Esophagus muscularis mucosa (tissue), 4 donors: ENCODE data around the gene MAN2A1. TPM values are rescaled to one million over a fixed set of nuclear protein-coding genes. Genes with fewer than 3 reads are reported as not detected.

Experiments
- DNase-seq: peaks from one replicate; pipeline ENCODE4 v3.0.0-alpha.2; 2017; ENCODE audit errors: extremely low spot score
- H3K27ac ChIP-seq, 4 donors: fragments of 200-600 bp; sonication (generic); replicated peaks in 1 of 4; 1 replicate in 3 of 4; 2 replicates in 1 of 4; pipeline ENCODE4 v1.5.1; 2016 to 2019; ENCODE audit warnings: mild to moderate bottlenecking in 1 of 4
- H3K27me3 ChIP-seq, 4 donors: fragments of 200-600 bp; sonication (generic); one replicate each; pipeline versions ENCODE4 v1.5.1 to v1.6.0; 2016 to 2019
- H3K36me3 ChIP-seq, 4 donors: fragments of 200-600 bp; sonication (generic); one replicate each; pipeline ENCODE4 v1.5.1; 2016 to 2019
- H3K4me1 ChIP-seq, 4 donors: fragments of 200-600 bp; sonication (generic); one replicate each; pipeline ENCODE4 v1.5.1; 2016 to 2019
- H3K4me3 ChIP-seq, 4 donors: fragments of 200-600 bp; sonication (generic); 1 replicate in 2 of 4; 2 replicates in 2 of 4; pipeline ENCODE4 v1.5.1; 2016 to 2019; ENCODE audit warnings: mild to moderate bottlenecking in 4 of 4, moderate library complexity in 1 of 4
- H3K9me3 ChIP-seq, 4 donors: fragments of 200-600 bp; sonication (generic); 1 replicate in 3 of 4; 2 replicates in 1 of 4; pipeline ENCODE4 v1.5.1; 2016 to 2019
- EP300 ChIP-seq: sonication (generic); formaldehyde crosslinking; IDR thresholded peaks from one replicate; pipeline ENCODE4 v1.6.1; 2017; ENCODE audit warnings: antibody characterized with exemption
- POLR2A ChIP-seq: fragments of 450-650 bp; IDR thresholded peaks from one replicate; pipeline ENCODE4 v1.6.1; 2017; ENCODE audit warnings: antibody characterized with exemption, moderate library complexity, mild to moderate bottlenecking, low read depth
- POLR2AphosphoS5 ChIP-seq, 2 donors: sonication (generic); formaldehyde crosslinking; IDR thresholded peaks; one replicate each; pipeline ENCODE4 v1.6.1; 2017; ENCODE audit warnings: antibody characterized with exemption in 2 of 2
- WGBS: methylation state at CpG from one replicate; pipeline ENCODE4 v1.1.5; 2018; 5-methylcytosine and 5-hydroxymethylcytosine counted together
- intact Hi-C: fragments of 100-400 bp; cut with DNase I; formaldehyde crosslinking; loops from one replicate; pipeline ENCODE4 v1.15.1; 2023
- total RNA-seq, 4 donors: library from RNA; depleted of rRNA; stranded (reverse); fragments of >200 nt; gene quantifications; one replicate each; pipeline versions ENCODE4 v1.1.0 to v1.2.1, GENCODE V29; 2016
- TF ChIP-seq, protein P1 (sequence below), 3 experiments: fragments of 200-600 bp in 2 of 3; fragments of 450-650 bp in 1 of 3; sonication (generic) in 2 of 3; IDR thresholded peaks; one replicate each; pipeline ENCODE4 v1.5.1; 2017 to 2019; ENCODE audit warnings: antibody characterized with exemption in 3 of 3, mild to moderate bottlenecking in 2 of 3, moderate library complexity in 1 of 3

Gene MAN2A1
- 10 to 100 TPM; 22.3 to 29.5 (median 27.4) TPM for total RNA-seq

DNA sequence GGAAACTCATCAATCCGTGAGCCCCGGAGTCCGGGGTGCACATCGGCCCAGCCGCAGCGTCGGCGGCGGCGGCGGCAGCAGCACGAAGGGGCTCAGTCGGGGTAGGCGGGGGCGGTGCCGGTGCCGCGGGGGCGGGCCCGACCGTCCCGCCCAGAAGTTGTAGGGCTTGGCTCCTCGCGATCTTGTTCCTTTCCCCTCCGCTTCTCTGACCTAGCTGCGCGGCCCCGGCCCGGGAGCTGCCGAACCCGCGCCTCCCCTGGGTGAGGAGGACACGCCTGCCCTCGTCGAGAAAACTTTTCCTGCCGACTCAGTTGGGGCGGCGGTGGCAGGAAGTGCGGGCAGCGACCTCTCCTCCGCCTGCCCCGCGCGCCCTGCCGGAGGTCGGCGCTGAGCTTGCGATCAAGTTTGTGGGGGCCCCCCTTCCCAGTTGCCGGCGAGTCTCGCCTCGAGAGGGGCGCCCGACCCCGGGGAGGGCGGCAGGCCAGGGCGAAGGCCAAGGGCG lies at the start of gene MAN2A1:
TSS of gene MAN2A1 (plus strand) at position 188 of the 502 bp plus-strand sequence. CDS start 491 bp downstream, outside the sequence.
- peaks cover 26 to 37% (median 36%) of the 10 kb centered on the region in 4 donors for H3K4me1 ChIP-seq
- intact Hi-C loops, result loop anchor here (10.0 kb wide), 2 partner anchors 215 to 935 kb away; no protein-coding TSS in a partner anchor
- H3K9me3 ChIP-seq, result peaks cover 0 to 8% (median 2%) of the 10 kb centered on the region in 4 donors
- H3K27ac ChIP-seq, result peak within 1 kb of the TSS; percentile 94 to 98 (median 97)
- 0% methylated on average over 29 of the region's 58 CpGs for WGBS
- H3K4me3 ChIP-seq, result peak within 1 kb of the TSS; percentile 85 to 95 (median 90)
- H3K36me3 ChIP-seq, result no peaks in the 10 kb centered on the region
- DNase-seq, result no peak
- TF ChIP-seq POLR2AphosphoS5 (IDR thresholded peaks at IDR 0.05) (peak; percentile 3 to 53), EP300 (no peak), POLR2A (no peak)
- TF ChIP-seq, protein P1, sequence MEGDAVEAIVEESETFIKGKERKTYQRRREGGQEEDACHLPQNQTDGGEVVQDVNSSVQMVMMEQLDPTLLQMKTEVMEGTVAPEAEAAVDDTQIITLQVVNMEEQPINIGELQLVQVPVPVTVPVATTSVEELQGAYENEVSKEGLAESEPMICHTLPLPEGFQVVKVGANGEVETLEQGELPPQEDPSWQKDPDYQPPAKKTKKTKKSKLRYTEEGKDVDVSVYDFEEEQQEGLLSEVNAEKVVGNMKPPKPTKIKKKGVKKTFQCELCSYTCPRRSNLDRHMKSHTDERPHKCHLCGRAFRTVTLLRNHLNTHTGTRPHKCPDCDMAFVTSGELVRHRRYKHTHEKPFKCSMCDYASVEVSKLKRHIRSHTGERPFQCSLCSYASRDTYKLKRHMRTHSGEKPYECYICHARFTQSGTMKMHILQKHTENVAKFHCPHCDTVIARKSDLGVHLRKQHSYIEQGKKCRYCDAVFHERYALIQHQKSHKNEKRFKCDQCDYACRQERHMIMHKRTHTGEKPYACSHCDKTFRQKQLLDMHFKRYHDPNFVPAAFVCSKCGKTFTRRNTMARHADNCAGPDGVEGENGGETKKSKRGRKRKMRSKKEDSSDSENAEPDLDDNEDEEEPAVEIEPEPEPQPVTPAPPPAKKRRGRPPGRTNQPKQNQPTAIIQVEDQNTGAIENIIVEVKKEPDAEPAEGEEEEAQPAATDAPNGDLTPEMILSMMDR (IDR thresholded peaks at IDR 0.05), result no peak
- H3K27me3 ChIP-seq, result no peaks in the 10 kb centered on the region

DNA sequence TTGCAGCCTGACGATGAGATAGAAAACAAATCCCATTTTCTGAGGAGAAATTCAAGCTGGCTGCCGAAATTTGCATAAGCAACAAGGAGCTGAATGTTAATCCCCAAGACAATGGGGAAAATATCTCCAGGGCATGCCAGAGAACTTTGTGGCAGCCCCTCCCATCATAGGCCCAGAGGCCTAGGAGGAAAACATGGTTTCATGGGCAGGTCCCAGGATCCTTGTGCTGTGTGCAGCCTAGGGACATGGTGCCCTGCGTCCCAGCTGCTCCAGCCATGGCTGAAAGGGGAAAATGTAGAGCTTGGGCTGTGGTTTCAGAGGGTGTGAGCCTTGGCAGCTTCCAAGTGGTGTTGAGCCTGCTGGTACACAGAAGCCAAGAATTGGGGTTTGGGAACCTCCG lies 48.8 kb upstream of the MAN2A1 start:
- no peaks in the 10 kb centered on the region for H3K36me3 ChIP-seq
- H3K27ac ChIP-seq, result no peak overlapping the region
- peaks cover 0 to 10% (median 6%) of the 10 kb centered on the region in 4 donors for H3K4me1 ChIP-seq
- no peak overlapping the region for H3K4me3 ChIP-seq
- TF ChIP-seq POLR2AphosphoS5 (IDR thresholded peaks at IDR 0.05) (no peak), EP300 (no peak), POLR2A (no peak)
- TF ChIP-seq, protein P1 (IDR thresholded peaks at IDR 0.05), result no peak
- H3K9me3 ChIP-seq, result no peaks in the 10 kb centered on the region
- intact Hi-C loops, result no loop called here
- no peaks in the 10 kb centered on the region for H3K27me3 ChIP-seq
- DNase-seq, result no peak
- WGBS, result 95% methylated on average over 4 of the region's 4 CpGs

DNA sequence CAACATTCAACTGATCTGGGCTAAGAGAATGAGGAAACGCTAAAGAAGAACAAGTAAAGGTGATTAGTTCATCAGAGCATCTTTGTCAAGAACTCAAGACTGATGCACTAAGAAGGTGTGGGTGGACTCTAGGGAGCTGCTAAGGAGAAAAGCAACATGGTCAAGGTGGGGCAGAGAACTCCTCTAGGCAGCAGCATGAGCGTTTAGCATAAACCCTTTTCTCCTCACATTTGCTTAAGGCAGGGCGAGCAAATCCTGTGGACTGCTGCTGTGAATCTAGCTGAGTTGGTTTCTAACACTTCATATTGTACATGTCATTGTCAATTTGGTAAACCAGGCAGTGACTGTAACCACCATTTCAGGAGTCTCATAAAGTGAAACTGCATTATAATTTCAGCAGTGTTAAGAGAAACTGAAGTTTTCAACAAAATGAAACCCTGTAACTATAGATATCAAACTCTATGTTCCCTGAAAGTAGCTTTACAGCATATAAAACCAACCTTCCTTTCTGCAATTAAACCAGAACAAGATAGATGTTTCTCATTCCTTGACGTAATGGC lies 45.9 kb upstream of the MAN2A1 start:
- H3K27me3 ChIP-seq, result no peaks in the 10 kb centered on the region
- H3K9me3 ChIP-seq, result no peaks in the 10 kb centered on the region
- H3K27ac ChIP-seq, result no peak overlapping the region
- no peak overlapping the region for H3K4me3 ChIP-seq
- 82% methylated on average over 3 of the region's 4 CpGs for WGBS
- DNase-seq, result no peak
- TF ChIP-seq, protein P1 (IDR thresholded peaks at IDR 0.05), result no peak
- TF ChIP-seq POLR2AphosphoS5 (IDR thresholded peaks at IDR 0.05) (no peak), EP300 (no peak), POLR2A (no peak)
- intact Hi-C loops, result no loop called here
- no peaks in the 10 kb centered on the region for H3K36me3 ChIP-seq
- H3K4me1 ChIP-seq, result peaks cover 0 to 13% (median 9%) of the 10 kb centered on the region in 4 donors

DNA sequence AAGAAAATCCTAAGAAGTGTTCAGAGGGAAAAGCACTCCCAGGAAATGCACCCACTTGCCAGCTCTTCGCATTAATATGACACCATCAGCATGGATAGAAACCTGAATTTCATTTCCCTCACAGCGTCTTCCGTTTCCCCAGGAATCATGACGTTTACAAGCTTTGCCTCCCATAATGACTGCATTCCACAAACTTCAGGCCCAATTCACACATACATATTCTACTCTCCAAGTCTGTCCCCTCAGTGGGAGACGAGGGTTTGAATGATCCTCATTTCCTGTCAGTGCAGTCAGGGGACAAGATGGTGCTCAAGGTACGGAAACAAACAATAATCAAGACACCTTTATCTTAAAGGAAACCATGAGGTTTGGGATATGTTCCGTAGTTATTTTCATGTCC lies 44.9 kb upstream of the MAN2A1 start:
- TF ChIP-seq, protein P1 (IDR thresholded peaks at IDR 0.05), result no peak
- TF ChIP-seq POLR2A (no peak), POLR2AphosphoS5 (IDR thresholded peaks at IDR 0.05) (no peak), EP300 (no peak)
- no peaks in the 10 kb centered on the region for H3K36me3 ChIP-seq
- H3K4me3 ChIP-seq, result no peak overlapping the region
- no peaks in the 10 kb centered on the region for H3K27me3 ChIP-seq
- no peaks in the 10 kb centered on the region for H3K9me3 ChIP-seq
- H3K27ac ChIP-seq, result no peak overlapping the region
- 89% methylated on average over 7 of the region's 7 CpGs for WGBS
- H3K4me1 ChIP-seq, result peaks cover 0 to 15% (median 12%) of the 10 kb centered on the region in 4 donors
- no peak for DNase-seq
- intact Hi-C loops, result no loop called here
